OCI-M2 (cell line): ENCODE results near the gene MINPP1.
"Not testable (repeated sequence)": the region's sequence is repeated elsewhere in the genome, so short reads cannot be mapped to it uniquely, and the experiment has no call there.

Experiments
- DNase-seq: peaks from one replicate; lab custom pipeline; 2025; ENCODE audit not compliant: unreplicated experiment; lab: John Stamatoyannopoulos, UW

MINPP1 gene

GRCh38 chr10:87504640-87505365, at the start of gene MINPP1:
TSS of gene MINPP1 (plus strand) at chr10:87504893. CDS start at chr10:87504916, 23 bp downstream.
- DNase-seq: peak; percentile 43

GRCh38 chr10:87456586-87457220, 48.0 kb upstream of the MINPP1 start:
- DNase-seq: not testable (repeated sequence)

- not testable (repeated sequence) for DNase-seq
These were observed 42.9 kb upstream of the MINPP1 start for GRCh38 chr10:87461751-87462150.

GRCh38 chr10:87466849-87467248, 37.8 kb upstream of the MINPP1 start:
- DNase-seq: not testable (repeated sequence)

- DNase-seq: not testable (repeated sequence)
These were observed 16.0 kb upstream of the MINPP1 start for GRCh38 chr10:87488733-87489132.

GRCh38 chr10:87490285-87490684, 14.4 kb upstream of the MINPP1 start:
- not testable (repeated sequence) for DNase-seq

GRCh38 chr10:87492450-87492849, 12.2 kb upstream of the MINPP1 start:
- DNase-seq: not testable (repeated sequence)

GRCh38 chr10:87495446-87495845, 9.2 kb upstream of the MINPP1 start:
- DNase-seq: not testable (repeated sequence)

- DNase-seq: not testable (repeated sequence)
These were observed 7.3 kb upstream of the MINPP1 start for GRCh38 chr10:87497386-87497785.

GRCh38 chr10:87498106-87498789, 6.4 kb upstream of the MINPP1 start:
- not testable (repeated sequence) for DNase-seq

- DNase-seq: peak; percentile 76
These were observed 4.0 kb upstream of the MINPP1 start for GRCh38 chr10:87500646-87501048.

GRCh38 chr10:87503401-87503800, 1.3 kb upstream of the MINPP1 start:
- DNase-seq: peak; percentile 20

- DNase-seq: no peak
These were observed 807 bp upstream of the MINPP1 start for GRCh38 chr10:87503886-87504285.

- DNase-seq: no peak
These were observed 420 bp upstream of the MINPP1 start for GRCh38 chr10:87504307-87504639.

- no peak for DNase-seq
These were observed 846 bp downstream of the MINPP1 start for GRCh38 chr10:87505366-87506111.

GRCh38 chr10:87506956-87507355, 2.3 kb downstream of the MINPP1 start:
- DNase-seq: no peak

GRCh38 chr10:87507879-87508483, 3.3 kb downstream of the MINPP1 start:
- no peak for DNase-seq

GRCh38 chr10:87508837-87509236, 4.1 kb downstream of the MINPP1 start:
- no peak for DNase-seq

- DNase-seq: no peak
These were observed 5.3 kb downstream of the MINPP1 start for GRCh38 chr10:87510025-87510424.

- no peak for DNase-seq
These were observed 6.8 kb downstream of the MINPP1 start for GRCh38 chr10:87511526-87511925.

- DNase-seq: no peak
These were observed 14.2 kb downstream of the MINPP1 start for GRCh38 chr10:87518937-87519336.
